HG03575 (cell line): ENCODE measurements around the gene KRT39.
"Not testable (repeated sequence)": the region's sequence is repeated elsewhere in the genome, so short reads cannot be mapped to it uniquely, and the experiment has no call there.

ENCODE experiments used
- ATAC-seq: cut with Tn5 transposase; IDR thresholded peaks from one replicate; pipeline ENCODE4 v1.9.1; 2021; ENCODE audit not compliant: unreplicated experiment, insufficient number of reproducible peaks, low FRiP score; ENCODE audit errors: extremely low read depth

The KRT39 gene

DNA sequence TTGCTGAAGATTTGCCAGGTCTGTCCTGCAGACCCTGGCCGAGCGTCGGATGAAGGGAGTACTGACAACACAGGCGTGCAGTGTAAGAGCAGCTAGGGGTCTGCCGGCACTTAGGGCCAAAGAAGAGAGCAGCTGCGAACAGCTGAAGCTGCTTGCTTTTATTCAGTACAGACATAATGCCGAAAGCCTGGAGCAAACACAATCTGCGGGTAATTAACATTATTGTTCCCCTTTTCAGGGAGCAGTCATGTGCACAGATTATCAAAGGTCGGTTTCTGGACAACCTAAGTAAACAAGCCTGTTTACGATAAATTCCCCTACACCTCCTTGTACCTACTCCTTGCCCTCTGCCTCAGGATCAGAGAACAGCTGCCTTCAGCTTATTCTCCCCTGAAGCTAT is 17.3 kb downstream of the KRT39 start:
- no peak for ATAC-seq

DNA sequence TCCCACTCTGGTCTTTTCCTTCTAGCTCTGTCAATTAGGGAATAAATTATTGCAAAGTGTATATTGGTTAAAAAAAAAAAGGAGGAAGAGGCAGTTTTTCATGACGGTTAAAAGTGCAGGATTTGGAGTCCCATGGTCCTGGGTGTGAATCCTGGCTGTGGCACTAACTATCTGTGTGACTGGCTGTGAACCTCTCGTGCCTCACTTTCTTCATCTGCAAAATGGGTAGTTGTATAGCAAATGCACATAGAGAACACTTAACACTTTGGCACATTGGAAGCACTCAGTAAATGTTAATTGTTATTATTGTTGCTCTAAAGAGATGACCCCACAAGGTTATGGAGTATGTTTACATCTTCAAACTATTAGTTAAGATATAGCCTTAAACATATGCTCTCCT is 18.8 kb downstream of the KRT39 start:
- ATAC-seq: no peak

DNA sequence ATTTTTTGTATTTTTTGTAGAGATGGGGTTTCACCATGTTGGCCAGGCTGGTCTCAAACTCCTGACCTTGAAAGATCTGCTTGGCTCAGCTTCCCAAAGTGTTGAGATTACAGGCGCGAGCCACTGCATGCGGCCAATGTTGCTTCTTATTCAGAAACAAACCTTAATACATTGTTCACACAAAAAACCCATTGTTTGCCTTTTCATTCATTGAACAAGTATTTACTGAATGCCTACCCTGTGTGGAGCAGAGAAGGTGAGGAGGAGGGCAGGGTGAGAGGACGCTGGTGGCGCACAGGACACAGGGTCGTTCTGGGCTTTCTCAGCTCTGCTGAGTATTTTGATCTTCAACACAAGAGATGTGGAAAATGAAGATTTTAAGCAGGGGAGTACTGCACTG is 21.3 kb downstream of the KRT39 start:
- ATAC-seq: no peak

DNA sequence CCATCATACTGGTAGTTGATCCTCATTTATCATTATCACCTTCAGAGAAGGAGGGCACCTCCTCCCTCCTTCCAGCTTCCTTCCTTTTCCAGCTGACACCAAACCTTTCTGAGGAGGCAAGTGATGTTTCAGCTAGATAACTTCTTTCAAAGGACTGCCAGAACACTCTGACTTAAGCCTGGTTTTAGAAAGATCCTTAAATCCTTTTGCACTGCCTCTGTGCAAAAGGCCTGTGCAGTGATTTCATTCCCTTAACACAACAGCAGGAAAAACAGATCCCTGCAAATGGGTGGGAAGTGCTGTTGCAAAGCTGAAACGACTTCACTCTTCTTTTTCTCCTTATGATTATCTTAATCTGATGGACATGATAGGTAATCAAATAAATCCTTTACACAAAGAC is 22.2 kb downstream of the KRT39 start:
- no peak for ATAC-seq

DNA sequence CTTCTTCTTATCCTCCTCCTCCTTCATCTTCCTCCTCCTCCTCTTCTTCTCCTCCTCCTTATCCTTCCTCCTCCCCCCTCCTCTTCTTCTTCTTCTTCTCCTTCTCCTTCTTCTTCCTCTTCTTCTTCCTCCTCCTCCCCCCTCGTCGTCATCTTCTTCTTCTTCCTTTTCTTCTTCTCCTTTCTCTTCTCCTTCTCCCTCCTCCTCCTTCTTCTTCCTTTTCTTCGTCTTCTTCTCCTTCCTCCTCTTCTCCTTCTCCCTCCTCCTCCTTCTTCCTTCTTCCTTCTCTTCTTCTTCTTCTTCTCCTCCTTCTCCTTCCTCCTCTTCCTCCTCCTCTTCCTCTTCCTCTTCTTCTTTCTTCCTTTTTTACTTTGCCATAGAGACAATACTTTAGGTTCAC is 24.2 kb downstream of the KRT39 start:
- no peak for ATAC-seq

DNA sequence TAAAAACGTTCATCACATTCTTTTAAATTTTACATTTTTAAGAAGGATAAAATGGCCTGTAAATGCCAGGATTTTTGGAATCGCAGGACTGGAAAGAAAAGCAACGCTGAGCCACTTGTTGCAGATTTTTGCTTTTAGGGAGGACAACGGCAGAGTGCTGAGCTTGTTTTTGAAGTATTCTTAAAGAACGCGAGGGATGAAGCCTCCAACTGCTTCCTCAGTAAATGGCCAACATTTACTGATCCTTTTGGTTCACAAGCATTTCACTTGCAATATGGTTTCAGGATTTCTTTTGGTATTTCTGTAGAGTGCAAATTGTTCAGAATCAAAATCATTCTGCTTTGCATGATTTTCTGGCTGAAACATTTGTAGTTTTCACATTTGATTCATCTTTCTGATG is 26.5 kb downstream of the KRT39 start:
- no peak for ATAC-seq

DNA sequence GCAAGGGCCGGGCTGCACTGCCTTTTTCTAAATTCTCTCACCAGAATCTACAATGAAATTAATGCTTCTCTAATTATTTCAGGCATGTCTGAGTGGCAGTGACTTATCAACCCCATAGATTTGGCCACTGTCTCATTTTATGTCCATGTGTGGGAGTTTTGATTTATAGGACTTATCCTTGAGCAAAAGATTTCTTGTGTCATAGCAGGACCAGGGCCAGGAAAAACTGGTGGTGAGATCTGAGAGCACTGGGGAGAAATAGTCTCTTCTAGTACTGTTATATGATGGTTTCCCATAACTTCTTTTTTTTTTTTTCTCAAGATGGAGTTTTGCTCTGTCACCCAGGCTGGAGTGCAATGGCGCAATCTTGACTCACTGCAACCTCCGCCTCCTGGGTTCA is 27.8 kb downstream of the KRT39 start:
- no peak for ATAC-seq

DNA sequence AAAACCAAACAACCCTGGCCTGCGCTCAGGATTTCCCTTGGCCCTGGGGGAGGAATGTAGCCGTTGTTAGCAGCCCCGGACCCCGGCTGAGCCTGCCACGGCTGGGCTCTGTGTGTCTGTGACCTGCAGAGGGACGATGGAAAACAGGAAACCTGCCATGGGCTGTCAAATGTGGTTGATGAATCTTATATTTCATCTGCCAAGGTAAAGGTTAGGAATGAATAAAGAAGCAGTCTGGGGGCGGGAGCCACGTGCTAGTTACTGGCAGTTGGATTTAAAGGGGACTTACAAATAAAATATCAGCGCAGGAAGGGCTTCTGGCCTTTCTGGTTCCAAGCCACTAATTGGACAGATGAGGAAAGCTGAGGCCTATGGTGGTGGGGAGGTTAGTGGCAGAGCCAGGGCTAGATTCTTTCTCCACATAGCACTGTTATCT is 29.3 kb downstream of the KRT39 start, which contains the start of gene KRT23:
TSS of gene KRT23 (minus strand) at position 263 of the 436 bp plus-strand sequence. CDS start 1,043 bp downstream, outside the sequence.
- no peak for ATAC-seq

DNA sequence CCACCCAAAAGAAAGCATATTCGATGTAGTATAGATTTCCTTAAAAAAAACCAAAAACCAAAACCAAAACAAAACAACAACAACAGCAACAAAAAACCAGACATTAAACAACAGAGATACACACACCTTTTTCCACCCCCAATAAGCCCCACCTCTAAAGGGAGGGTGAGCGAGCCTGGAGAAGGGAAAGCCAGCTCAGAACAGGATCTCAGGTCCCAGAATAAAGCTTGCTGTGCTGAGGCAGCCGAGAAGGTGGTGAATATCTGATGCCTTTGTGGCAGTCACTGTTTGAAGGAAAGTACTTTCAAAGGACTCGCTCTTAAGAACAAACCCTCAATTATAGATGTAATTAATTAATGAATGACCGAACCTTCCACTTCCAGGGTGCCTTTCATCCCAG is 29.8 kb downstream of the KRT39 start:
- ATAC-seq: no peak

DNA sequence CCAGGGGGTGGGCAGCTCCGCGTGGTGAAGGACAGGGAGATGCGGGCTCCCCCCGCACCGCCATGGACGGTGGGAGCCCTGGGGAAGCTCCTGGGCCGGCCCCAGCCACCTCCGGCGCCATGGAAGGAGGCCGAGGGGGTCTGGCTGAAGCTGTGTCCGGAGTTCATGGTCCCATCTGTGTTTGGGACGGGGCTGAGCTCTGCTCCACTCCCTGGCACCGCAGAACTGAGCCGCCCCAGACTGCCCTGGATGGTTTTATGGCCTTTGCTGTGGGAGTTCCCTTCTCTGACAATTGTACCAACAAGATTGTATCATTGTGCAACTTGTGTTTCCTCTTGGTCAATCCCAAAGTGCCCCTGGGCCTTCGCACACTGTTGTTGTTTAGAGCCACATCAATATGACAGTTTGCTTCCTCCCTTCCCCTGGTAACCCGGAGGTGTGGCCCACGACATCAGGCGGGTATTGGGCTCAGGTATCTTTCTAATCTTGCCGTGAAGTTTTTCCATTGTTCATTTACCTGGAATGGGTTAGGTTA is 30.2 kb downstream of the KRT39 start:
- no peak for ATAC-seq

DNA sequence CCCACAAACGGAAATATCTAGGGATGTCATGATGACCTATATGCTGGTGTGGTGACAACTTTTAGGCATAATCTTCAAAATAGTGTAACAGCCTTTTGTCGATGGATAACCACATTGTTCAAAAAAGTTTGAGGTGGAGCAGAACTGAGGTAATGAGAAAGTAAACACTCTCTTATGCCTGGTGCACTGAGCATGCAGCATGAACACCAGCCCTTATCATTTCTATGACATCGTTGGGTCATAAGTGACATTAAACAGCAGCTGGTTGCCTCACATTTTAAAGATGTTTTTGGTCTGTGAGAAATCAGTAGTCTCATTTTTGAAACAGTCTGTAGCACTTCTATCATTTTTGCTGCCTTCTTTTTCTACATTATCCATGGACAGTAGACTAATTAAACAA is 31.1 kb downstream of the KRT39 start:
- ATAC-seq: no peak

DNA sequence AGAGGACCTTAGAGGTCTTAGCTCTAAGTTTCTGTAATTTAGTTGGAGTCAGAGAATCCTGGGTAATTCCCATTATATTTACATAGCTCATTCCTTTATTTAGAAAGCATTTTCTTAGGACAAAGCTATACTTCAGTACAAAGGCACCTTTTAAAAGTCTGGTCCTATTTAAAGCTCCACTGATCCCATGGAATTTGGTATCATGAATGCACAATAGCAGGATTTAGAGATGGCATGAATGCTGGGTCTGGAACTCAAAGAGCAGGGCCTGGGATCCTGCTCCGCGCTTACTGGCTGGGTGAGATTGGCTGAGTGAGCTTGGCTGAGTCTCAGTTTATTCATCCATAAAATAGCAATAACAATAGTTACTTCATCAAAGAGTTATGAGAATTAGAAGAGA is 34.1 kb downstream of the KRT39 start:
- no peak for ATAC-seq

DNA sequence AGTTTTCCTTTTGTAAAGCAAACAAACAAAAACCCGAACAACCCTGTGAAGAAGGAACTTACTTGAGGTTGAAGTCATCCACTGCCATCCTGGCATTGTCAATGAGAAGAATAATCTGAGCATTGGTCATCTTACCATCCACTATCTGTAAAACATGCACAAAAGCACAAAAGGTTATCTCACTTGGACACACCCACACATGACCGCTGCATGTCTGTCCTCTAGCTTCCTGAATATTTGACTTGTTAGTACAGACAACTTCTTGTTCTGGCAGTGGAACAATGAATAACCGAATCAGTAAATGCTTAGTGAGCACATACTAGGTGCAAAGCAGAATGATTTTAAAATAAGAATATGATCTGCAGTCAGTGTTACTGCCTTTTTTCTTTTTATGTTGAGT is 35.4 kb downstream of the KRT39 start:
- ATAC-seq: no peak

DNA sequence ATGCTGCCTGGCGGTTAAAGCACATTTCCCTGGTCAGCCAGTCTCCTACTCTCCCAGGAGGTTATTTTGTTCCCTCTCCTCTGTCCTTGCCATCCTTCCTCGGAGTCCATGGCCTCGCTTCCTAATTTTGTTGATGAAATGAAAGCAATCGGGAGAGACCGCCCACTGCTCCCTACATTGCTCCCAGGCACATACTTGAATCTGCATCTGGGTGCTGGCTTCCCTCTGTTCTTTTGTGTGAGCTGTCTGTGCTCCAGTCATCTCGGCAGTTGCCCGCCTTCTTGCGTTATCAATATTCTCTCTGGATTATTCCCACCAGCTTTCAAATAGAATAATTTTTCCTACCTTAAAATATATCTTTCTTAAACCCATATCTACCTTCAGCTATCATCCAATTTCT is 40.4 kb downstream of the KRT39 start:
- ATAC-seq: no peak

DNA sequence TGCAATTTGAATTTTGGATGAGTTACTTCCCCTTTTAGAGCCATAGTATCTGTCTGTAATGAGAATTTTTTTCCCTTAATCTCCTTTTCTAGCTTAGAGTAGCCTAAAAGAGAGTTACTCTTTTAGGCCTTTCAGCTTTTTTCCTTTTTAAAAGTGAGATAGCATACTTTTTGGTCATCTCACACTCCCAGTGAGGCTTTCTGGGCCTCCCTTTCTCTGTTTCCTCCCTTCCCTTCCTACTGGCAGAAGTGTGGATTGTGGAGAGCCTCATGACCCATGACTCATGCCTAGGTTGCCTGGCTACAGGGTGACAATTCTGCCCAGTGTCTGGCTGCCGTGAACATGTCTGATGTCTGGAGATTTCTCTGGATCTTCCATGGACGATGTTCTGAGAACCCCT is 44.5 kb downstream of the KRT39 start:
- ATAC-seq: no peak

DNA sequence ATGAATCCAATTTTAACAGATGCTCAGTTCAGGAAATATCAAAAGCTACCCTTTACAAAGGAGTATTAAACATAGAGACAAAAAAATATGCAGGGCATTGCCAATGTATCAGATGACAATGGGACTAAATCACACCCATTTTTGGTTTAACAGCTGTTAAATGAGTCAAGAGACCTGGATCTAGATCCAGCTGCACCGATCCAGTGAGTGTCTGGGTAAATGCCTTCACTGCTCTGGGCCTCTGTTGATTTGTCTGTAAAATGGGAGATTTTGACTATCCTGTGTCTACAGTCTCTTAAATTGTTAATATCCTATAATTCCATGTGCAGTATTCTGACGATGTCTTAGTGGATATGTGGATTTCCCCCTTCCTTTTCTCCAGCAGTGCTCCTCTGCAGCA is 45.7 kb downstream of the KRT39 start:
- ATAC-seq: no peak

DNA sequence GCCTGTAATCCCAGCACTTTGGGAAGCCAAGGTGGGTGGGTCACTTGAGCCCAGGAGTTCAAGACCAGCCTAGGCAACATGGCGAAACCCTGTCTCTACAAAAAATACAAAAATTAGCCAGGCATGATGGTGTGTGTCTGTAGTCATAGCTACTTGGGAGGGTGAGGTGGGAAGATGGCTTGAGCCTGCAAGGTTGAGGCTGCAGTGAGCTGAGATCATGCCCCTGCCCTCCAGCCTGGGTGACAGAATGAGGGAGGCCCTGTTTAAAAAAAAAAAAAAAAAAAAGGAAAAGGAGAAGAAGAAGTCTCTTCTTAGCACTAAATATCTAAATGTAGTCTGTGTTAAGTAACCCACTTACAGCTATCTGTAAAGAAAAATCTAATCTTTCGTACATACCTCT is 49.6 kb downstream of the KRT39 start:
- not testable (repeated sequence) for ATAC-seq

DNA sequence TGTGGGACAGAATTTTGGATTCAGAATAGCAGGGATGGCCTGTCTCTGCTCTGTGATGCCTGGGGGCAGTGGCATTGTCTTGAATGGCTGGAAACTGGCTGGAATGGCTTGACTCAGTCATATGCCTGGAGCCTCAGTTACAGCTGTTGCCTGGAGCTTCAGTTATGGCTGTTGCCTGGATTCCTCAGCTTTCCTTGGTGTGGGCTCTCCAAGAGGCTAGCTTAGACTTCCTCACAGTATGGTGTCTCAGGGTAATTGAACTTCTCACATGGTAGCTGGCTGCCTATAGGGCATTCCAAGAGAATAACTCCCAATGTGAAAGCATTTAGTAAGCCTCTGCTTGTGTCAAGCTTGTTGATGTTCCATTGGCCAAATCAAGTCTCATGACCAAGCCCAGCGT is 50.4 kb downstream of the KRT39 start:
- ATAC-seq: no peak

DNA sequence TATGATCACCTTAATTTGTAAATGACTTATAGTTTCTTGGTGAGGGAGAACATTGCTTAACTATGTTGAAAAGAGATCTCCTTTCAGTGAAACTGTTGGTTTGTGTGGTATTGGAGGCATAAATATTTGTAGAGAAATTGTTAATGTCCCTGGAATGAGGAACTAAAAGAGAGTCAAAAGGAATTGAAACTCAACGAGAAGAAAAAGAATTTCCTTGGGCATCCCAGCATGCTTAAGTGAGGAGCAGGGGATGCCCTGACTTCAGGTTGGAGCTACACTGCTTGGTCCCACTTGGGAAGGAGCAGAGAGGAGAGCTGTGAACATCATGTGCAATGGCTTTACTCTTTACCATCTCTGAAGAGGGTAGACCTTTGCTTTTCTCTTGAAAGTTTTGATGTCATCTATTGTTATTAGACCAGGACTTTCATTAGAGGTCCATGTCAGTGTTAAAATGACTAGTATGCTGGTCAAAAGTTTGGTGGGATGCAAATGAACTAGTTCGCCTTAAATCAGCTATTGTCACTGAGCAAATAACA is 51.0 kb downstream of the KRT39 start:
- no peak for ATAC-seq

DNA sequence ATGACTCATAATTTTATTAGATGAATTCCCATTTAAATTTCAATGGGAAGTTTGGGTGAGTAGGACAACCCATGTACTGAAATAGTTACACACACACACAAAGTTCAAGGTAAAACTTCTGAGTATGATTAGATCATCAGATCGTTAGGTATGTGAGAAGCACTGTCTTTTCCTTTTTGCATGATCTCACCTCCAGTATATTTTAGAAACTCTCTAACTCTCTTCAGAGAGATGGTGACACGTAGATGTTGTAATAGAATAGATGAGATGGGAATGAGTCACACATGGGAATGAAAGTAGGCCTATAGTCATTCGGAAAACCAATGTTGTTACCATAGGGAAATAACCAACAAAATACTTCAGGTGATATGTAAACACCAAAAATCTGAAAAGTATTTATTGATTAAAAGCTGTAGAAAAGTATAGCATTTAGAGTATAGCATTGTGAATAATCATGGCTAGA is 51.5 kb downstream of the KRT39 start:
- ATAC-seq: no peak
